WI38 (cell line): ENCODE data around the gene SLC29A1.
A peak's percentile ranks its signal among the peaks of the same experiment; 100 is the strongest.
"Not testable (repeated sequence)": the region's sequence is repeated elsewhere in the genome, so short reads cannot be mapped to it uniquely, and the experiment has no call there.

Experiments used
- H3K4me3 ChIP-seq: 2 replicates; pipeline ENCODE4 v1.5.1; 2011; ENCODE audit warnings: low read depth, mild to moderate bottlenecking, control low read depth, low read length
- CTCF ChIP-seq: IDR thresholded peaks from 2 replicates; pipeline ENCODE4 v1.5.1; 2012; ENCODE audit warnings: low read depth, mild to moderate bottlenecking, control low read depth, low read length

SLC29A1 gene

GRCh38 chr6:44229376-44230033 is 6.1 kb downstream of the SLC29A1 start:
- no peak for TF ChIP-seq CTCF
- H3K4me3 ChIP-seq, result no peak overlapping the region

- no peak overlapping the region for H3K4me3 ChIP-seq
- TF ChIP-seq CTCF, result no peak
These were observed 6.8 kb downstream of the SLC29A1 start for GRCh38 chr6:44230034-44230675.

GRCh38 chr6:44231426-44231825 is 8.0 kb downstream of the SLC29A1 start:
- H3K4me3 ChIP-seq, result not testable (repeated sequence)

- no peak overlapping the region for H3K4me3 ChIP-seq
- TF ChIP-seq CTCF, result no peak
These were observed 9.5 kb downstream of the SLC29A1 start for GRCh38 chr6:44232676-44233566.

- H3K4me3 ChIP-seq, result no peak overlapping the region
- no peak for TF ChIP-seq CTCF
These were observed 10.2 kb downstream of the SLC29A1 start for GRCh38 chr6:44233567-44234100.

- TF ChIP-seq CTCF, result peak; percentile 86
- no peak overlapping the region for H3K4me3 ChIP-seq
These were observed 11.0 kb downstream of the SLC29A1 start for GRCh38 chr6:44234101-44235025.

GRCh38 chr6:44235269-44235668 is 11.9 kb downstream of the SLC29A1 start:
- no peak for TF ChIP-seq CTCF
- no peak overlapping the region for H3K4me3 ChIP-seq
